Colonic mucosa (tissue), 4 donors: ENCODE measurements around the gene FGB. TPM values are rescaled to one million over a fixed set of nuclear protein-coding genes. Genes with fewer than 3 reads are reported as not detected.

ENCODE experiments used
- DNase-seq: peaks from one replicate; pipeline ENCODE4 v3.0.0-alpha.2; 2020
- H3K27ac ChIP-seq: fragments of 200-600 bp; one replicate; pipeline ENCODE4 v1.8.0; 2021
- H3K27me3 ChIP-seq: fragments of 200-600 bp; one replicate; pipeline ENCODE4 v1.8.0; 2021
- H3K36me3 ChIP-seq: fragments of 200-600 bp; one replicate; pipeline ENCODE4 v1.8.0; 2021
- H3K4me1 ChIP-seq: fragments of 200-600 bp; one replicate; pipeline ENCODE4 v1.8.0; 2021; ENCODE audit warnings: mild to moderate bottlenecking
- H3K4me3 ChIP-seq: fragments of 200-600 bp; one replicate; pipeline ENCODE4 v1.8.0; 2021
- H3K9ac ChIP-seq, 2 donors: one replicate each; pipeline ENCODE4 v1.7.0; 2013; ENCODE audit warnings: control low read depth in 2 of 2, low read depth in 2 of 2, low read length in 2 of 2
- H3K9me3 ChIP-seq: fragments of 200-600 bp; one replicate; pipeline ENCODE4 v1.8.0; 2021
- CTCF ChIP-seq: fragments of 200-600 bp; IDR thresholded peaks from one replicate; pipeline ENCODE4 v1.8.0; 2022; ENCODE audit warnings: antibody characterized with exemption, mild to moderate bottlenecking
- intact Hi-C: fragments of 100-400 bp; cut with DNase I; formaldehyde crosslinking; loops from one replicate; pipeline ENCODE4 v1.14.1; 2022
- total RNA-seq, 2 donors: library from RNA; stranded (reverse); fragmentation: NEBNext Ultra II Directional in 1 of 2; extraction: Animal tissue kit (Norgen Biotek cat#: 25700) in 1 of 2; gene quantifications; one replicate each; pipeline ENCODE4 v1.2.1, GENCODE V29; 2021
- donor health status: healthy.
- donor health status: DM: no; HTN: no; CAD: no.
- donor health status: DM: no; HTN: no; CAD: no.

The FGB gene
- total RNA-seq, 2 donors from 2014 or later: 0.13 to 6.2 TPM

- DNase-seq: peak; percentile 22
- no peaks in the 10 kb centered on the region for H3K4me1 ChIP-seq
- intact Hi-C loops: loop anchor here (2.0 to 10.0 kb wide), 2 partner anchors 63 to 225 kb away; partner anchors contain the start of gene RBM46
- peak; percentile 36 for TF ChIP-seq CTCF
- H3K9me3 ChIP-seq: no peaks in the 10 kb centered on the region
- H3K27ac ChIP-seq: no peak overlapping the region
- no peak overlapping the region for H3K4me3 ChIP-seq
- H3K27me3 ChIP-seq: no peaks in the 10 kb centered on the region
- H3K36me3 ChIP-seq: no peaks in the 10 kb centered on the region
- no peak overlapping the region for H3K9ac ChIP-seq
Measured at GRCh38 chr4:154559494-154560418, 3.1 kb upstream of the FGB start.

- Histone ChIP-seq H3K9ac (no peak overlapping the region), H3K9me3 (no peaks in the 10 kb centered on the region), H3K36me3 (no peaks in the 10 kb centered on the region), H3K4me1 (no peaks in the 10 kb centered on the region), H3K4me3 (no peak overlapping the region), H3K27ac (no peak overlapping the region), H3K27me3 (no peaks in the 10 kb centered on the region)
- no peak for TF ChIP-seq CTCF
- intact Hi-C loops: no loop called here
- DNase-seq: no peak
Measured at GRCh38 chr4:154560419-154560801, 2.4 kb upstream of the FGB start.

GRCh38 chr4:154560824-154561231 lies 2.0 kb upstream of the FGB start:
- H3K9ac ChIP-seq: no peak overlapping the region
- no peaks in the 10 kb centered on the region for H3K27me3 ChIP-seq
- DNase-seq: no peak
- intact Hi-C loops: no loop called here
- no peak for TF ChIP-seq CTCF
- H3K4me3 ChIP-seq: no peak overlapping the region
- no peak overlapping the region for H3K27ac ChIP-seq
- no peaks in the 10 kb centered on the region for H3K36me3 ChIP-seq
- no peaks in the 10 kb centered on the region for H3K9me3 ChIP-seq
- no peaks in the 10 kb centered on the region for H3K4me1 ChIP-seq

- H3K9me3 ChIP-seq: no peaks in the 10 kb centered on the region
- H3K4me1 ChIP-seq: no peaks in the 10 kb centered on the region
- no peaks in the 10 kb centered on the region for H3K27me3 ChIP-seq
- DNase-seq: no peak
- intact Hi-C loops: no loop called here
- H3K4me3 ChIP-seq: no peak overlapping the region
- no peak overlapping the region for H3K27ac ChIP-seq
- no peak for TF ChIP-seq CTCF
- H3K36me3 ChIP-seq: no peaks in the 10 kb centered on the region
- H3K9ac ChIP-seq: no peak overlapping the region
Measured at GRCh38 chr4:154564311-154564710, 1.5 kb downstream of the FGB start.

GRCh38 chr4:154565704-154566103 lies 2.9 kb downstream of the FGB start:
- H3K4me1 ChIP-seq: no peaks in the 10 kb centered on the region
- intact Hi-C loops: no loop called here
- no peak for TF ChIP-seq CTCF
- no peaks in the 10 kb centered on the region for H3K27me3 ChIP-seq
- H3K9ac ChIP-seq: no peak overlapping the region
- no peak for DNase-seq
- no peaks in the 10 kb centered on the region for H3K9me3 ChIP-seq
- no peaks in the 10 kb centered on the region for H3K36me3 ChIP-seq
- no peak overlapping the region for H3K4me3 ChIP-seq
- H3K27ac ChIP-seq: no peak overlapping the region
